ENCODE measurements around the gene TSHZ2.
"Not testable (repeated sequence)": the region's sequence is repeated elsewhere in the genome, so short reads cannot be mapped to it uniquely, and the experiment has no call there.

TSHZ2 gene

DNA sequence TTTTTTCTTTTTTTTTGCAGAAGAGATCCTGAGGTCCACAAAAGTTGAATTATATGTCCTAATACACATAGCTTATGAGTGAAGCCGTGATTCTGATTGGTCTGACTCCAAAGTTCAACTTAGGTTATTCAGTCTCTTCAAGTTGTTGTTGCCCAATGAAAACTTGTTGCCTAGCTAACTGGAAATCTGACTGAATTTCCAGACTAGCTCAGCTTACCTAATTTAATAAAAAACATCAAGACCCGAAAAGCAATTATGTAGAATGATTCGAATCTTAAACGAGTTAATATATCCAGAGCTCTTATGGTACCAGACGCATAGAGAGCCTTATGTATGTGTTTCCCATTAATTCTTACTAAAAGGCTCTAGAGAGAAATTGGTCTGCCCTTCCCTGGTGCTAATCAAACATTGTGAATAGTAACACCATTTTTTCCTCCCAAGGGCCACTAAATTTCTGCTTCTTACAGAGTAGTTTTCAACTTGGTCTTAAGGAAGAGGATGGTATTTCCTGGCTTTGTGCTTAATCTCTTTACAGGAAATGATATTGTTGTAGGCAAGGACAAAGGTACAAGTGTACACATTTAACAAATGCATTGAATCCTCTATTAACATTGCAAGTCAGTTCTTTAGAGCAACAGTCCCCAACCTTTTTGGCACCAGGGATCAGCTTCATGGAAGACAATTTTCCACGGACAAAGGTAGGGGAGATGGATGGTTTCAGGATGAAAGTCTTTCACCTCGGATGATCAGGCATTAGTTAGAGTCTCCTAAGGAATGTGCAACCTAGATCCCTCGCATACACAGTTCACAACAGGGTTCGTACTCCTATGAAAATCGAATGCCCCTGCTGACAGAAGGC lies 107.9 kb downstream of the TSHZ2 start:
- Mint-ChIP-seq H3K27ac (peak overlapping the region; percentile 41), H3K4me1 (ENCODE audit: low read depth) (peaks cover 18% of the 10 kb centered on the region), H3K27me3 (no peaks in the 10 kb centered on the region), H3K9me3 (no peaks in the 10 kb centered on the region), H3K36me3 (ENCODE audit: low read depth) (peaks cover 4% of the 10 kb centered on the region), H3K4me3 (no peak overlapping the region)
- DNase-seq = no peak

DNA sequence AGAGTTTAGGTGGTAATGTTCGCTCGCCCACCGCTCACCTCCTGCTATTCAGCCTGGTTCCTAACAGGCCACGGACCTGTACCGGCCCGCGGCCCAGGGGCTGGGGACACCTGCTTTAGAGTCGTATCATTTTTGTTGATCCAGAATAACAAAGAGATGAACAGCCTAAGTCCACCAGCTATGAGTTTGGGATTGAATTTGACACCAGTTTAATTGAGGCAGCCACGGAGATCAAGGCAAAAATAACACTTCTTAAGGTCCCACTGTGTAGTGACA lies 108.5 kb downstream of the TSHZ2 start:
- DNase-seq = no peak
- H3K4me3 Mint-ChIP-seq = no peak overlapping the region
- H3K27me3 Mint-ChIP-seq = no peaks in the 10 kb centered on the region
- no peaks in the 10 kb centered on the region for H3K9me3 Mint-ChIP-seq
- H3K27ac Mint-ChIP-seq = no peak overlapping the region
- H3K36me3 Mint-ChIP-seq (ENCODE audit: low read depth) = peaks cover 4% of the 10 kb centered on the region
- H3K4me1 Mint-ChIP-seq (ENCODE audit: low read depth) = peaks cover 22% of the 10 kb centered on the region

DNA sequence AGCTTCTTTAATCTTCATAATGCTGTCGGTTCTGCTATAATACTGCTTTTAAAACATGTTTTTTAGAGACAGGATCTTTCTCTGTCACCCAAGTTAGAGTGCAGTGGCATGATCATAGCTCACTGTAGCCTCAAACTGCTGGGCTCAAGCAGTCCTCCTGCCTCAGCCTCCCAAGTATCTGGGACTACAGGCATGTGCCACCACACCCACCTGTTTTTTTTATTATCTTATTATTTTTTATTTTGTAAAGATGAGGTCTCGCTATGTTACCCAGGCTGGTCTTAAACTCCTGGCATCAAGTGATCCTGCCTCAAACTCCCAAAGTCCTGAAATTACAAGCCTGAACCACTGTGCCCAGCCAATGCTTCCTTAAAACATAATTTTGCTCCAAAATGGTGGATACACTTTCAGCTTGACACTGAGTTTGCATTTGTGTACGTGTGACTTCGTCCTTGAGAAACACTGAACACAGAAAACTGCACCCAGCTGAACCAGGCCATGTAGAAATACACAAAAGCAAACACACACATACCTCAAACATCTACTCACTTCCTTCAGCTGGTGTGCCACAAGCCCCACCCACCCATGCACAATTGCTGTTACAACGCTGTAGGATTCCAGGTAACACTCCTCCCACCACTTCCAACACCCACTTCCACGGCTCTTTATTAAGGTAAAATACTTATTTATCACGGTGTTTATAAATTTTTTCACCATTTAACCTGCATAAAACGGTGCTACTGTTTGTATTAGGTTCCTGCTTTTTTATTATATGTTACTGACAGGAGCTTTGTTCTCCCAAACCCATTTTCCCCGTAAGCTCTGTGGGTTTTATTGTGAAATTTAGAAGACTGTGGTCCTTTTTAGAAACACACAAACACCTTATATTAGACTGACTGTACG lies 109.1 kb downstream of the TSHZ2 start:
- Mint-ChIP-seq H3K27me3 (no peaks in the 10 kb centered on the region), H3K27ac (peak overlapping the region; percentile 24), H3K4me3 (no peak overlapping the region), H3K4me1 (ENCODE audit: low read depth) (peaks cover 26% of the 10 kb centered on the region), H3K9me3 (no peaks in the 10 kb centered on the region), H3K36me3 (ENCODE audit: low read depth) (peaks cover 4% of the 10 kb centered on the region)
- DNase-seq = no peak

DNA sequence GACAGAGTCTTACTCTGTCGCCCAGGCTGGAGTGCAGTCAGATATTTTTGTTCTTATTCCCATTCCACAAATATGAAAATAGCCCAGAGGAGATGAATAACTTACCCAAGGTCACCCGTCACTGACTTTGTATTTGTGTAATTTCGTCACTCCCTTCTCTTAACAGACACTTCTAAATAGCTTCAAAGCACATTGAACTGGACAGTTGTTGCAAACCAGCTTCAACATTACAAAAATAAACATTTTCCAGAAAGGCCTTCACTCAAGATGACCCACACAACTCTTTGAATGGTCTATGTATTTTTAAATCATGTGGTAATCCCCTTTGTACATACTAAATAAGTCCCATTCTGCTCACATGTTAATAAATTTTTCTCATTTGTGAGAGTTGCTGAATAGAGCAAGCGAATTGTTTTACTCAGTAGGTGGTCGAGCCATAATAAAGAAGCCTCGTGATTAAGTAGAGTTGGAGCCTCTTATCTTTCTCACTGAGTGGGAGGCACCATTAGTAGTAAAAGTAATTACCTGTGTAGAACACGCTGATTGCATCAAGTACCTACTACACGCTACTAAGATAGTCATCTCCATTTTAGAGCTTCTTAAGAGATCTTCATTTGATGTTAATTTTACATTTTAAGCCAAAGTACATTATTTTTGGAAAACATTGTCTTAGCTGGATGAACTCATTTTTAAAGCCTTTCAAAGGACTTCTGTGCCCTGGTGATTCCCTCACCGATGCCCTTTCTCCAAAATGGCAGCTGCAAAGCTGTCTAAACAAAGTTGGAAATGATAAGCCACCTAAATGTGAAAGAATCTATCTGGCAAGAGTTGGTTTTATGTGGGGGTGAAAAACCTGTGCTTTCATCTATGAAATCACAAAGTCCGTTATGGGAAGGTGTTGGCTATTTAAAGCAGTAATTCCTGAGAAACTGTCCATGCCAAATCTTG lies 110.0 kb downstream of the TSHZ2 start:
- no peaks in the 10 kb centered on the region for H3K9me3 Mint-ChIP-seq
- H3K27ac Mint-ChIP-seq = no peak overlapping the region
- peaks cover 31% of the 10 kb centered on the region for H3K4me1 Mint-ChIP-seq (ENCODE audit: low read depth)
- no peak for DNase-seq
- H3K4me3 Mint-ChIP-seq = no peak overlapping the region
- no peaks in the 10 kb centered on the region for H3K27me3 Mint-ChIP-seq
- peaks cover 4% of the 10 kb centered on the region for H3K36me3 Mint-ChIP-seq (ENCODE audit: low read depth)

DNA sequence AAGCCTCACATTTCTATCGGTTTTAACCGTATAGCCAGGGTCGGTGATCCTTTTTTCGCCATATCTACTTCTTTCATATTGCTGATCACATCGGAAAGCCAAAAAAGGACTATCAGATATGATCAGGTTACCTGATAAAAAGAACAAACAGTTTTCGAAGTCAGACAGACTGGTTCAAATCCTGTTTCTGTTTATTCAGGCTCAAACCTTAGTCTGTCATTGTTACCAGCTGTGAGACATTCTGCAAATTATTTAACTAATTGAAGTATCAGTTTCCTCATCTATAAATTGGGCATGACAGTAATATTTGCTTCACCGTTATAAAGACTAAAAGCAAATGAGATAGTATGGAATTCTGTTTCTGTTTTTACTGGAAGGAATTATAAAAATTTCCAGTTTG lies 111.3 kb downstream of the TSHZ2 start:
- Mint-ChIP-seq H3K4me3 (no peak overlapping the region), H3K36me3 (ENCODE audit: low read depth) (peaks cover 4% of the 10 kb centered on the region), H3K27ac (no peak overlapping the region), H3K9me3 (no peaks in the 10 kb centered on the region), H3K4me1 (ENCODE audit: low read depth) (peaks cover 44% of the 10 kb centered on the region), H3K27me3 (no peaks in the 10 kb centered on the region)
- no peak for DNase-seq

DNA sequence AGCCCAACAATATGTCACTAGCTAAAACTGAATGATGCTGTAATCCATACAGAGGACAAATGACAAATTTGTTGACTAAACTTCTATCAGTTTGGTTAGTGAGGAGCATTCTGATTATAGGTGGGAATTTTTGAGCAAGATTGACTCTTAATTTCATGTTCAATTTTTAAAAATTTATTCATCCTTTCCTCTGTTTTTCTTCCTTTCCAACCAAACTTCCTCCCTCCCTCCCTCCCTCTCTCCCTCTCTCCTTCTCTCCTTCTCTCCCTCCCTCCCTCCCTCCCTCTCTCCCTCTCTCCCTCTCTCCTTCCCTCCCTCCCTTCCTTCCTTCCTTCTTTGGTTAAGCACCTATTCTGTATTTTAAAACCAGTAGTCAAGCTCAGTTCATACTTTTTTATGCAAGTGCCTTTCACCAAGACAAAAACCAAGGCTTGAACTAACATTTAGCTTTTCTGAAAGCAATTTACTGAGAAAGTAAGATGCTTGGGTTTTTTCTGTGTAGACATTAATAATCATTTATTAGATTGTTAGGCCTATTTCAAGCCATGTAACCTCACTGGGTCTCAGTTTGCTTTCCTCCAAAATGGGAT lies 112.3 kb downstream of the TSHZ2 start:
- Mint-ChIP-seq H3K27ac (no peak overlapping the region), H3K4me1 (ENCODE audit: low read depth) (peaks cover 44% of the 10 kb centered on the region), H3K27me3 (no peaks in the 10 kb centered on the region), H3K4me3 (no peak overlapping the region), H3K36me3 (ENCODE audit: low read depth) (peaks cover 4% of the 10 kb centered on the region), H3K9me3 (no peaks in the 10 kb centered on the region)
- DNase-seq = no peak

DNA sequence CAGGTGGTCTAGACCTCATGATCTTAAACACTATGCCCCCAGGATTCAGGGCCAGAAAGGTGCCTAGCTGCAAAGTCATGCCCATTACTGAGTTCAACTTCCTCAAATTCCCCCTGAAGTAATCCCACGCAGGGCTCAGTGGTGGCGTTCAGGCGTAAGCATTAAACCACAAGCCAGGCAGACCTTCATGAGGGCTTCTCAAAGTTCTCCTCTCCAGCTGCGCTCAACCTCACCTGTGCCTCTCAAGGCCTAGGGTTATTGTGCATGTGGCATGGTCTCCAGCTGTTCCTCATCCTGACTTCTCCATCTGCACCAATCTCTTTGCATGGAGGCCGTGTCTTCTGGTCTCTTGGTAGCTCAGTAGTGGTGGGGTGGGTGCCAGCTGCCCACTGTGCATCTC lies 113.6 kb downstream of the TSHZ2 start:
- no peak for DNase-seq
- H3K27ac Mint-ChIP-seq = no peak overlapping the region
- H3K36me3 Mint-ChIP-seq (ENCODE audit: low read depth) = peaks cover 4% of the 10 kb centered on the region
- H3K4me3 Mint-ChIP-seq = no peak overlapping the region
- no peaks in the 10 kb centered on the region for H3K9me3 Mint-ChIP-seq
- peaks cover 47% of the 10 kb centered on the region for H3K4me1 Mint-ChIP-seq (ENCODE audit: low read depth)
- no peaks in the 10 kb centered on the region for H3K27me3 Mint-ChIP-seq

DNA sequence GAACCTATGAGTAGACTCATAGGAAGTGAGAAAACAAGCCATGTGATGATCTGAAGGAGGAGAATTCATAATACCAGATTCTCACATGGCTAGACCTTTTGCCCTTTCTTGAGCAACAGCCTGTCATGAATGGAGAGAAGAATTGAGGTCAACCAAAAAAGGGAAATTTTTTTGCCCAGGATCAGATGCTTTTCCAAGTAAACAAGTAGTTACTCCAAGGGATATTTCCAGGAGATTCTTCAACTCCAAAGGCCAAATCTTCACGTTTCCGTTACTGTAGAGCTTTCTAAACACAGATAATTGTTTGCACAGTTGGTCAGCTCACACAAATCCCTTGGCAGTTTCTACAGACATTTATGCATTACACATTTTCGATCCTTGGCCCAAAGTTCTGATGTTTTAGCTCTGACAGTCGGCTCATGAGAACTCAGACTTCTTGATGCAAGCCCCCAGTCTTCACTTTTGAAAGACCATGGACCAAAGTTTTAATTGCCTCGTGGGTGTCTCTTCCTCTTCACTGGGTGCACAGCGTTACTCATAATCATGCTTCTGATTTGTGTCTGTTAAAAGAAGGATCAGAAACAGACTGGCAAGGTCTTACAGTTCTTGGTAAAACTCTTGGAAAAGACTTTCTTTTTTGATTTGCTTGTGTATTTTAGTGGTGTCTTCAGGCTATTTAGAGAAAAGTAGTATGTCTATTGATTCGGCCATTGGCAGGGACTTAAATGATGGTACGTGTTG lies 115.0 kb downstream of the TSHZ2 start:
- no peak for DNase-seq
- Mint-ChIP-seq H3K27me3 (no peaks in the 10 kb centered on the region), H3K27ac (peak overlapping the region; percentile 16), H3K4me1 (ENCODE audit: low read depth) (peaks cover 37% of the 10 kb centered on the region), H3K9me3 (no peaks in the 10 kb centered on the region), H3K4me3 (no peak overlapping the region), H3K36me3 (ENCODE audit: low read depth) (no peaks in the 10 kb centered on the region)

DNA sequence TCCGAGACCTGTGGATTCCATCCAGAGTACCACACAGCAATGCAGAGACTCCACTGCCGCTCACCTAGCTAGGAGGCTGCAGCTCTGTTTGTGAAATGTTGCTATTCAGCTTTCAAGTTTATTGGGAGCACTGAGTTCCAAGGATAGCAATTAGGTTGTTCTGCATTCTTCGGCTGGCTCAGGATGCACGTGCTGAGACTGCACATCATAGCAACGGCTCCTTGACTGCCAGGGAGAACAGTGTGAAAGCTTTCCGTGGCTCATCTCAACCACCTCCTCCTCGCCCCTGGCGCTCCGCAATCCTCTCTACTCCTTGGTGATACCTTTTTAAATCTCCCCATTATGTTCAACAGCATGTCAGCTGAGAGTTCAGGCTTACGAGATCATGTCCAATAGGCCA lies 116.6 kb downstream of the TSHZ2 start:
- Mint-ChIP-seq H3K36me3 (ENCODE audit: low read depth) (no peaks in the 10 kb centered on the region), H3K4me1 (ENCODE audit: low read depth) (peaks cover 30% of the 10 kb centered on the region), H3K27ac (no peak overlapping the region), H3K9me3 (no peaks in the 10 kb centered on the region), H3K4me3 (no peak overlapping the region), H3K27me3 (no peaks in the 10 kb centered on the region)
- no peak for DNase-seq

DNA sequence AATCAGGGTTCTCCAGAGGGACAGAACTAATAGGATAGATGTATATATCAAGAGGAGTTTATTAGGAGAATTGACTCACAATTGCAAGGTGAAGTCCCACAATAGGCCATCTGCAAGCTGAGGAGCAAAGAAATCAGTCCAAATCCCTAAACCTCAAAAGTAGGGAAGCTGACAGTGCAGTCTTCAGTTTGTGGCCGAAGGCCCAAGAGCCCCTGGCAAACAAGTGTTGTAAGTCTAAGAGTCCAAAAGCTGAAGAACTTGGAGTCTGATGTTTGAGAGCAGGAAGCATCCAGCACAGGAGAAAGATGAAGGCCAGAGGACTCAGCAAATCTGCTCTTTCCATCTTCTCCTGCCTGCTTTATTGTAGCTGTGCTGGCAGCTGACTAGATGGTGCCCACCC lies 117.7 kb downstream of the TSHZ2 start:
- DNase-seq; H3K27ac Mint-ChIP-seq; H3K9me3 Mint-ChIP-seq; H3K4me3 Mint-ChIP-seq; H3K36me3 Mint-ChIP-seq (ENCODE audit: low read depth); H3K27me3 Mint-ChIP-seq: not testable (repeated sequence)
- H3K4me1 Mint-ChIP-seq (ENCODE audit: low read depth) = peaks cover 30% of the 10 kb centered on the region

DNA sequence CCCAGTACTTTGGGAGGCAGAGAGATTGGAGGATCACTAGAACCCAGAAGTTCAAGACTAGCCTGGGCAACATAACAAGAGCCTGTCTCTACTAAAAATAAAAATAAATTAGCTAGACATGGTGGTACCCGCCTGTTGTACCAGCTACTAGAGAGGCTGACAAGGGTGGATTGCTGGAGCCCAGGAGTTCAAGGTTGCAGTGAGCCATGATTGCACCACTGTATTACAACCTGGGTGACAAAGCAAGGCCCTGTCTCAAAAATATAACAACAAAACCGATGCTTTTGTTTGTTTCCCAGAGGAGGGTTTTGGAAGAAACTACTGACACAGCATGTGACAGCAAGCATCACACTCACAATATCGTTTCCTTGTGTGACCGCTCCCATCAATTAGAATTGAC lies 119.6 kb downstream of the TSHZ2 start:
- H3K4me3 Mint-ChIP-seq = no peak overlapping the region
- DNase-seq = no peak
- H3K27ac Mint-ChIP-seq = no peak overlapping the region
- no peaks in the 10 kb centered on the region for H3K9me3 Mint-ChIP-seq
- H3K4me1 Mint-ChIP-seq (ENCODE audit: low read depth) = peaks cover 20% of the 10 kb centered on the region
- peaks cover 8% of the 10 kb centered on the region for H3K36me3 Mint-ChIP-seq (ENCODE audit: low read depth)
- no peaks in the 10 kb centered on the region for H3K27me3 Mint-ChIP-seq

DNA sequence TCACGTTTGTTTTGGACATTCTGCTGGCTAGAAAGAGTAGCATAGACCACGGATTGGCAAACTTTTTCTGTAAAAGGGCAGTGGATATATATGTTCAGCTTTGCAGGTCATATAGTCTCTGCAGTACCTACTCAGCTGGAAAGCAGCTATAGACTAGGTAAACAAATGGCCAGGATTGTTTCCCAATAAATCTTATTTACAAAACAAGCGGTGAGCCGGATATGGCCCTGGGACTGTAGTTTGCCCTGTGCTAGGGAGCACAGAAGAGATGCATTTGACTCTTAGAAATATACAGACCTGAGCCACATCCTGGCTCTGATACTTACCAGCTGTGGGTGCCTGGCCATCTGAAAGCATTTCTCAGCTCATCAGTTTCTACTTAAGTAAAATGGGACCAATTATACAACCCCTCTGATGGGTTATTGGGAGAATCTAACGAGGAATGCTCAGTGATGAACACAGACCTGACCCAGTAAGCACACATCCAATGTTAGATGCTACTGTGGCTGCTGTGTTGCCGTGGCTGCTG lies 120.7 kb downstream of the TSHZ2 start:
- Mint-ChIP-seq H3K4me1 (ENCODE audit: low read depth) (peaks cover 10% of the 10 kb centered on the region), H3K4me3 (no peak overlapping the region), H3K9me3 (no peaks in the 10 kb centered on the region), H3K27me3 (no peaks in the 10 kb centered on the region), H3K27ac (no peak overlapping the region), H3K36me3 (ENCODE audit: low read depth) (peaks cover 8% of the 10 kb centered on the region)
- no peak for DNase-seq

DNA sequence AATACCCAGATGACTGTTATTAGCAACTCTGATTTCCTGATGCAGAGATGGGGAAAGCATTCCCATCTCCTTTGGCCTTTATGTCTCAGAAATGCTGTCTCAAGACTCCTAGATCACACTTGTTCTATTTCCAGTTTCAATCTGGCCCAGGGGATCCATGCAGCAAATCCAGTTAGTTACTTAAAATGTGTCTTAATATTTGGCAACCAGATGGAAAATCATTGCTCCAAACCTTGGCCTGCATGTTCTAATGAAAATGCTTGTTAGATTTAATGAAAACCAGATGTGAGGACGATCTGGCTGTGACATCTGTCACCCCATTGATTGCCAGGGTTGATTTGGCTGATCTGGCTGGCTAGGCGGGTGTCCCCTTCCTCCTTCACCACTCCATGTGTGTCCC lies 125.2 kb downstream of the TSHZ2 start:
- H3K4me1 Mint-ChIP-seq (ENCODE audit: low read depth) = no peaks in the 10 kb centered on the region
- no peaks in the 10 kb centered on the region for H3K27me3 Mint-ChIP-seq
- H3K9me3 Mint-ChIP-seq = no peaks in the 10 kb centered on the region
- H3K27ac Mint-ChIP-seq = no peak overlapping the region
- no peak overlapping the region for H3K4me3 Mint-ChIP-seq
- no peak for DNase-seq
- H3K36me3 Mint-ChIP-seq (ENCODE audit: low read depth) = peaks cover 14% of the 10 kb centered on the region

Data from activated T-cell treated with anti-CD3 and anti-CD28 coated beads, Interleukin-2, amount 50 U/mL, for 24 hours (primary cell).